Colonic mucosa (tissue), 4 donors: ENCODE measurements around the gene WWOX. TPM values are rescaled to one million over a fixed set of nuclear protein-coding genes. Genes with fewer than 3 reads are reported as not detected.
A peak's percentile ranks its signal among the peaks of the same experiment; 100 is the strongest.

Experiments
- DNase-seq: peaks from one replicate; pipeline ENCODE4 v3.0.0-alpha.2; 2020
- H3K27ac ChIP-seq: fragments of 200-600 bp; one replicate; pipeline ENCODE4 v1.8.0; 2021
- H3K27me3 ChIP-seq: fragments of 200-600 bp; one replicate; pipeline ENCODE4 v1.8.0; 2021
- H3K36me3 ChIP-seq: fragments of 200-600 bp; one replicate; pipeline ENCODE4 v1.8.0; 2021
- H3K4me1 ChIP-seq: fragments of 200-600 bp; one replicate; pipeline ENCODE4 v1.8.0; 2021; ENCODE audit warnings: mild to moderate bottlenecking
- H3K4me3 ChIP-seq: fragments of 200-600 bp; one replicate; pipeline ENCODE4 v1.8.0; 2021
- H3K9ac ChIP-seq, 2 donors: one replicate each; pipeline ENCODE4 v1.7.0; 2013; ENCODE audit warnings: control low read depth in 2 of 2, low read depth in 2 of 2, low read length in 2 of 2
- H3K9me3 ChIP-seq: fragments of 200-600 bp; one replicate; pipeline ENCODE4 v1.8.0; 2021
- intact Hi-C: fragments of 100-400 bp; cut with DNase I; formaldehyde crosslinking; loops from one replicate; pipeline ENCODE4 v1.14.1; 2022
- total RNA-seq, 2 donors: library from RNA; stranded (reverse); fragmentation: NEBNext Ultra II Directional in 1 of 2; extraction: Animal tissue kit (Norgen Biotek cat#: 25700) in 1 of 2; gene quantifications; one replicate each; pipeline ENCODE4 v1.2.1, GENCODE V29; 2021
- TF ChIP-seq, protein P1 (sequence below): fragments of 200-600 bp; IDR thresholded peaks from one replicate; pipeline ENCODE4 v1.8.0; 2022; ENCODE audit warnings: antibody characterized with exemption, mild to moderate bottlenecking
- donor health status: healthy.
- donor health status: DM: no; HTN: no; CAD: no.
- donor health status: DM: no; HTN: no; CAD: no.

The WWOX gene
- total RNA-seq, 2 donors from 2014 or later: 7.2 to 11.0 TPM

DNA sequence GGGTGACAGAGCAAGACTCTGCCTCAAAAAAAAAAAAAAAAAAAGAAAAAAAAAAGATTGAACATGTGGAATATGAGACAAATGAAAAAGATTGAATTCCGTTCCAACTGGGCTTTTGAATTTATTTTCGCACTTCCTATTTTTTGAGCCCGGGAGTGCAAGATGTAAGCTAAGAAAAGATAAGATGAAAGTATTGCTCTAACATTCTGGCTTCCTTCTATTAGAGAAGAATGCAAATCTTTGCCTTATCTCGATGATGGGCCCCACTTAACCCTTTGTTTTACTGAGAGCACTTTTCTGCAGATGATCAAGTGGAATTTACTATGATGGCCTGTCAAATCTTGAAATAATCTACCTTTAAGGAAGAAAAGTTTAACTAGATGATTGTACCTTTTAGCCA lies 96.3 kb downstream of the WWOX start:
- H3K9ac ChIP-seq: no peak overlapping the region
- TF ChIP-seq, protein P1, sequence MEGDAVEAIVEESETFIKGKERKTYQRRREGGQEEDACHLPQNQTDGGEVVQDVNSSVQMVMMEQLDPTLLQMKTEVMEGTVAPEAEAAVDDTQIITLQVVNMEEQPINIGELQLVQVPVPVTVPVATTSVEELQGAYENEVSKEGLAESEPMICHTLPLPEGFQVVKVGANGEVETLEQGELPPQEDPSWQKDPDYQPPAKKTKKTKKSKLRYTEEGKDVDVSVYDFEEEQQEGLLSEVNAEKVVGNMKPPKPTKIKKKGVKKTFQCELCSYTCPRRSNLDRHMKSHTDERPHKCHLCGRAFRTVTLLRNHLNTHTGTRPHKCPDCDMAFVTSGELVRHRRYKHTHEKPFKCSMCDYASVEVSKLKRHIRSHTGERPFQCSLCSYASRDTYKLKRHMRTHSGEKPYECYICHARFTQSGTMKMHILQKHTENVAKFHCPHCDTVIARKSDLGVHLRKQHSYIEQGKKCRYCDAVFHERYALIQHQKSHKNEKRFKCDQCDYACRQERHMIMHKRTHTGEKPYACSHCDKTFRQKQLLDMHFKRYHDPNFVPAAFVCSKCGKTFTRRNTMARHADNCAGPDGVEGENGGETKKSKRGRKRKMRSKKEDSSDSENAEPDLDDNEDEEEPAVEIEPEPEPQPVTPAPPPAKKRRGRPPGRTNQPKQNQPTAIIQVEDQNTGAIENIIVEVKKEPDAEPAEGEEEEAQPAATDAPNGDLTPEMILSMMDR: no peak
- intact Hi-C loops: no loop called here
- H3K9me3 ChIP-seq: no peaks in the 10 kb centered on the region
- H3K27me3 ChIP-seq: no peaks in the 10 kb centered on the region
- no peak for DNase-seq
- H3K27ac ChIP-seq: no peak overlapping the region
- H3K4me3 ChIP-seq: no peak overlapping the region
- H3K36me3 ChIP-seq: no peaks in the 10 kb centered on the region
- no peaks in the 10 kb centered on the region for H3K4me1 ChIP-seq

DNA sequence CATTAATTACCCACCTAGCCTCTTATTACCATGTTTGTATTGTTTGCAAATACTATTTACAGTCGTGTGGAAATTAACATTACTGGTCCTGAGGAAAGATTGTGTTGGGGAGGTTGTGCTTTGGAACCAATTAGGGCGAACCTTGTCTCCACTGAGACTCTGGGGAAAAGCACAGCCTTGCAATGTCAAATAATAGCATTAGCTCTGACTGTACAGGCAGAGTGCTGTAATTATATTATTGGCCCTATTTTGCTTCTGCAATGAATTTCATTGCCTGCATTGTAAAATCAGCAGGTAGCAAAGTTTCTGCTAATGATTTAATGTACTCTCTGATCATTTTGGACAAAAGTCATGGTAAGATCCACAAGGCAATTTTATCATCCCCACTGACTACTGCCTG lies 97.0 kb downstream of the WWOX start:
- H3K9me3 ChIP-seq: no peaks in the 10 kb centered on the region
- intact Hi-C loops: no loop called here
- TF ChIP-seq, protein P1: no peak

DNA sequence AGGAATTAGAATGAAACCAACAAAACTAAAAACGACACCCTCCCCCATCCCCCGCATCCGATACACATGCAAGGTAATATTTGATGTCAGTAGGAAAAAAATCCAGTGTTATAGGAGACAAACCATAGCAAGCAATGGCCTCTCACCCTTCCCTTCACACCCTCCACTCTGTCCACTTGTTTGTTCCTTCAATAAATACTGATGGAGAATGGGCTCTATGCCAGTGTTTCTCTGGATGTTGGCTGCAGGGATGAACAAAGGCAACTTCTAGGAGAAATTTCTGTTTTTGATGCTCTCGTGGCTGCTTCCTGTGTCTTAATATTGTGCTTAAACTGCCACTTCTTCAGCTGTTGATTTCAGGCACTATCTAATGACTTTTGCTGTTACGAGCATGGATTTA lies 98.8 kb downstream of the WWOX start:
- no peak overlapping the region for H3K9ac ChIP-seq
- DNase-seq: no peak
- H3K36me3 ChIP-seq: no peaks in the 10 kb centered on the region
- H3K9me3 ChIP-seq: no peaks in the 10 kb centered on the region
- TF ChIP-seq, protein P1: no peak
- intact Hi-C loops: no loop called here
- H3K4me1 ChIP-seq: no peaks in the 10 kb centered on the region
- no peaks in the 10 kb centered on the region for H3K27me3 ChIP-seq
- H3K4me3 ChIP-seq: no peak overlapping the region
- H3K27ac ChIP-seq: no peak overlapping the region

More for the DNA sequence above, 97.0 kb downstream of the WWOX start:
- no peaks in the 10 kb centered on the region for H3K36me3 ChIP-seq
- H3K9ac ChIP-seq: no peak overlapping the region
- no peaks in the 10 kb centered on the region for H3K4me1 ChIP-seq
- no peak overlapping the region for H3K27ac ChIP-seq
- H3K4me3 ChIP-seq: no peak overlapping the region
- no peak for DNase-seq
- H3K27me3 ChIP-seq: no peaks in the 10 kb centered on the region

DNA sequence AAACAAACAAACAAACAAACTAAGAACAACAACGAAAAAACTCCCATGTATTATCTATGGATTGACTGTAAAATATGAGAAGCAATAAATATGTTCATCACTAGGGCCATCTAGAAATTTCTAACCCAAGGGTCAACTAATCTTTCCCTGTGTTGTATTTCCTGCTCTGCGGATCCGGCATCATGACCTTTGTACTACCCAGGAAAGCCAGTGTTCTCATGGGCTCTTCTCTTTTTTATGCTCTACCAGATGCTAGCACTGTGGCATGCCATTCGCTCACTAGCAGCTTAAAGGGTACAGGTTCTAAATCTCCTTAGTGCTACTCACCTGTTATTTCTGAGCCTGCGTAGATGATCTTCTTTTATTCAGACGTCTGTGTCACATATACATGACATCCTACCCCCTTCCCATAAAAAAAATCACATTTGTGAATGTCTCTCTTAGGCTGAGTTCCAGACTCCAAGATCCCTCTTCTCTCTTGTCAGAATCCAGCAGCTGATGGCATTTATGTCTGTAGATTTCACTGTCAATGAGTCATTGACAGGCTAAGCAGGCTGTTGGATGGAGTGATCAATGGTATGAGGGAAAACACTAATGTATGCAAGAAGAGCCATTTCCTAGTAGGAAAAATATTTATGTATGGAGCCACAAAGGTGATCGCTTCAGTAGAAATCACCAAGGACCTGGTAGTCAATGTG lies 100.0 kb downstream of the WWOX start:
- Histone ChIP-seq H3K9me3 (no peaks in the 10 kb centered on the region), H3K36me3 (no peaks in the 10 kb centered on the region), H3K27me3 (no peaks in the 10 kb centered on the region), H3K9ac (no peak overlapping the region), H3K4me1 (no peaks in the 10 kb centered on the region), H3K4me3 (no peak overlapping the region), H3K27ac (no peak overlapping the region)
- DNase-seq: peak; percentile 45
- intact Hi-C loops: no loop called here
- TF ChIP-seq, protein P1: no peak

DNA sequence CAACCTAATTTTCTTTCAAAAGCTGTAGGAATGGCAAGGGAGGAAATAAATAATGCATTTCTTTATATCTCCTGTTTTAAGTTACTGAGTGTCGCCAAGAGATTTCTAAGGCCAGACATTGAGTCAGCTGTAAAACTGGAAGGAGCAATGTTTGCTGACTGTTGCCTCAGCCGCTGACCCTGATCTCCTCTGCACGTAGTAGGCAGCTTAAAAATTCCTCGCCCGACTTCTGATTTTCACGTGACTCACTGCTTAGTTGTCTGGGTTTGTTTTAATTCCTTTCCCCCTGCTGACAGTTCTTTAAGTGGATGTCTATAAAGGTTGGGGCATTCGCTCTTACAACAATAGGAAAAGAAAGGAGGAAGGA lies 100.6 kb downstream of the WWOX start:
- Histone ChIP-seq H3K27me3 (no peaks in the 10 kb centered on the region), H3K36me3 (no peaks in the 10 kb centered on the region), H3K4me3 (no peak overlapping the region), H3K4me1 (no peaks in the 10 kb centered on the region), H3K9ac (no peak overlapping the region), H3K9me3 (no peaks in the 10 kb centered on the region), H3K27ac (no peak overlapping the region)
- DNase-seq: no peak
- intact Hi-C loops: no loop called here
- TF ChIP-seq, protein P1: no peak
